IMR-90 (cell line): Measurements from ENCODE around the gene SCAF4. TPM values are rescaled to one million over a fixed set of nuclear protein-coding genes. Genes with fewer than 3 reads are reported as not detected.

ENCODE experiments used
- ATAC-seq: fragments of 200-7000 bp; cut with Tn5 transposase; 2 replicates; pipeline ENCODE4 v1.9.1; 2020; ENCODE audit warnings: low read depth, mild to moderate bottlenecking, moderate library complexity
- BruUV-seq: library from RNA; stranded (reverse); fragments of 400-500 nt; replicated peaks from 2 replicates; lab custom pipeline; 2021; lab: Mats Ljungman, UMichigan
- CTCF ChIA-PET: fragments of 300-600 bp; formaldehyde crosslinking; extraction: SDS; loops from one replicate; lab custom pipeline; 2021; ENCODE audit warnings: antibody characterized with exemption; lab: Yijun Ruan, JAX
- POLR2A ChIA-PET: fragments of 300-600 bp; sonication (Branson Sonifier 250); formaldehyde crosslinking; loops from one replicate; lab custom pipeline; 2022; ENCODE audit warnings: antibody characterized with exemption; ENCODE audit not compliant: unreplicated experiment; lab: Charles Lee
- DNase-seq: peaks from one replicate; pipeline ENCODE4 v3.0.0; 2013
- H2AFZ ChIP-seq: replicated peaks from 2 replicates; pipeline ENCODE3; 2013; ENCODE audit warnings: low read length, mild to moderate bottlenecking; ENCODE audit not compliant: poor library complexity
- H2AK5ac ChIP-seq: 2 replicates; pipeline ENCODE4 v1.6.1; 2013; ENCODE audit warnings: low read depth, low read length, inconsistent platforms
- H2AK9ac ChIP-seq: replicated peaks from 2 replicates; pipeline ENCODE3; 2013; ENCODE audit warnings: mild to moderate bottlenecking, low read depth, low read length, moderate library complexity; ENCODE audit not compliant: poor library complexity
- H2BK120ac ChIP-seq: 2 replicates; pipeline ENCODE4 v1.6.1; 2013; ENCODE audit warnings: low read depth, low read length, inconsistent platforms
- H2BK15ac ChIP-seq: 3 replicates; pipeline ENCODE4 v1.6.1; 2013; ENCODE audit warnings: low read depth, low read length, inconsistent platforms
- H2BK20ac ChIP-seq: 2 replicates; pipeline ENCODE4 v1.6.1; 2013; ENCODE audit warnings: low read depth, mild to moderate bottlenecking, inconsistent platforms, low read length, moderate library complexity
- H2BK5ac ChIP-seq: 2 replicates; pipeline ENCODE4 v1.6.1; 2013; ENCODE audit warnings: mild to moderate bottlenecking, low read depth, low read length, inconsistent platforms; ENCODE audit not compliant: poor library complexity, severe bottlenecking
- H3K14ac ChIP-seq: replicated peaks from 2 replicates; pipeline ENCODE4 v1.6.1; 2013; ENCODE audit warnings: low read depth, low read length, inconsistent platforms
- H3K18ac ChIP-seq: 2 replicates; pipeline ENCODE4 v1.6.1; 2013; ENCODE audit warnings: low read depth, low read length, control low read depth
- H3K23ac ChIP-seq: 2 replicates; pipeline ENCODE4 v1.6.1; 2013; ENCODE audit warnings: low read depth, low read length, inconsistent platforms
- H3K27ac ChIP-seq: 2 replicates; pipeline ENCODE4 v1.5.1; 2013; ENCODE audit warnings: mild to moderate bottlenecking, control low read depth, low read length; ENCODE audit not compliant: insufficient read depth
- H3K27me3 ChIP-seq: 2 replicates; pipeline ENCODE4 v1.6.1; 2013; ENCODE audit warnings: low read length; ENCODE audit not compliant: control insufficient read depth, insufficient read depth
- H3K36me3 ChIP-seq: 2 replicates; pipeline ENCODE4 v1.6.1; 2013; ENCODE audit warnings: low read length, mixed read lengths; ENCODE audit not compliant: control insufficient read depth, insufficient read depth
- H3K4ac ChIP-seq: 2 replicates; pipeline ENCODE4 v1.6.1; 2013; ENCODE audit warnings: low read depth, low read length, inconsistent platforms
- H3K4me1 ChIP-seq: 2 replicates; pipeline ENCODE4 v1.6.1; 2013; ENCODE audit warnings: low read length, mixed read lengths; ENCODE audit not compliant: control insufficient read depth, insufficient read depth
- H3K4me2 ChIP-seq: 2 replicates; pipeline ENCODE4 v1.6.1; 2013; ENCODE audit warnings: low read depth, mild to moderate bottlenecking, control low read depth, low read length, moderate library complexity
- H3K4me3 ChIP-seq: 2 replicates; pipeline ENCODE4 v1.5.1; 2013; ENCODE audit warnings: low read depth, mild to moderate bottlenecking, control low read depth, low read length, moderate library complexity; ENCODE audit not compliant: insufficient read depth
- H3K56ac ChIP-seq: 2 replicates; pipeline ENCODE4 v1.6.1; 2013; ENCODE audit warnings: low read length, inconsistent platforms; ENCODE audit not compliant: insufficient read depth; ENCODE audit errors: extremely low read depth
- H3K79me1 ChIP-seq, 2 experiments: 2 replicates each; pipeline ENCODE4 v1.6.1; 2013; ENCODE audit warnings: low read length in 2 of 2, inconsistent platforms in 1 of 2, low read depth in 1 of 2
- H3K9ac ChIP-seq: 2 replicates; pipeline ENCODE4 v1.6.1; 2013; ENCODE audit warnings: low read depth, low read length, control low read depth
- H3K9me1 ChIP-seq: 2 replicates; pipeline ENCODE4 v1.6.1; 2013; ENCODE audit warnings: low read length, inconsistent platforms; ENCODE audit not compliant: insufficient read depth
- H3K9me3 ChIP-seq: 2 replicates; pipeline ENCODE4 v1.6.1; 2013; ENCODE audit warnings: low read length; ENCODE audit not compliant: control insufficient read depth, insufficient read depth
- H4K20me1 ChIP-seq: 2 replicates; pipeline ENCODE4 v1.6.1; 2013; ENCODE audit warnings: low read length, inconsistent platforms; ENCODE audit not compliant: insufficient read depth
- H4K5ac ChIP-seq: 2 replicates; pipeline ENCODE4 v1.6.1; 2013; ENCODE audit warnings: mild to moderate bottlenecking, low read depth, low read length, control low read depth
- H4K8ac ChIP-seq, 2 experiments: 2 replicates each; pipeline ENCODE4 v1.6.1; 2013; ENCODE audit warnings: low read depth in 2 of 2, low read length in 2 of 2, control low read depth in 1 of 2, inconsistent platforms in 1 of 2
- H4K91ac ChIP-seq: 2 replicates; pipeline ENCODE4 v1.6.1; 2013; ENCODE audit warnings: low read depth, low read length, inconsistent platforms; ENCODE audit not compliant: insufficient read depth
- BHLHE40 ChIP-seq: fragments of 150-350 bp; IDR thresholded peaks from 2 replicates; pipeline ENCODE4 v1.6.1; 2016; ENCODE audit warnings: mild to moderate bottlenecking, low read depth, low read length
- CEBPB ChIP-seq: IDR thresholded peaks from 2 replicates; pipeline ENCODE4 v1.6.1; 2012; ENCODE audit warnings: low read depth, low read length, improper control_type of control experiment
- CHD1 ChIP-seq: IDR thresholded peaks from 2 replicates; pipeline ENCODE4 v1.6.1; 2012; ENCODE audit warnings: low read depth, low read length, improper control_type of control experiment
- FOS ChIP-seq: fragments of 150-350 bp; IDR thresholded peaks from 2 replicates; pipeline ENCODE4 v1.6.1; 2016; ENCODE audit warnings: low read depth, low read length
- MAFK ChIP-seq: IDR thresholded peaks from 2 replicates; pipeline ENCODE4 v1.6.1; 2012; ENCODE audit warnings: low read depth, low read length, improper control_type of control experiment
- MAZ ChIP-seq: IDR thresholded peaks from 2 replicates; pipeline ENCODE4 v1.6.1; 2012; ENCODE audit warnings: low read depth, mild to moderate bottlenecking, low read length, improper control_type of control experiment, moderate library complexity, borderline replicate concordance
- MXI1 ChIP-seq: IDR thresholded peaks from 2 replicates; pipeline ENCODE4 v1.6.1; 2012; ENCODE audit warnings: low read depth, mild to moderate bottlenecking, low read length, moderate library complexity, borderline replicate concordance
- NFE2L2 ChIP-seq: fragments of 150-350 bp; IDR thresholded peaks from 2 replicates; pipeline ENCODE4 v1.6.1; 2016; ENCODE audit warnings: low read depth, mild to moderate bottlenecking, low read length
- POLR2A ChIP-seq: IDR thresholded peaks from 2 replicates; pipeline ENCODE4 v1.6.1; 2012; ENCODE audit warnings: mild to moderate bottlenecking, low read depth, low read length
- RAD21 ChIP-seq: IDR thresholded peaks from 2 replicates; pipeline ENCODE4 v1.6.1; 2012; ENCODE audit warnings: low read length, improper control_type of control experiment
- RCOR1 ChIP-seq: IDR thresholded peaks from 2 replicates; pipeline ENCODE4 v1.6.1; 2012; ENCODE audit warnings: mild to moderate bottlenecking, low read length, improper control_type of control experiment; ENCODE audit not compliant: insufficient replicate concordance
- RFX5 ChIP-seq: IDR thresholded peaks from 2 replicates; pipeline ENCODE4 v1.8.0; 2012; ENCODE audit warnings: low read depth, mild to moderate bottlenecking, low read length, moderate library complexity
- SMC3 ChIP-seq: fragments of 150-350 bp; IDR thresholded peaks from 2 replicates; pipeline ENCODE4 v1.6.1; 2016; ENCODE audit warnings: low read depth, mild to moderate bottlenecking, antibody characterized with exemption, low read length, moderate library complexity
- WGBS, 2 experiments: methylation state at CpG; one replicate each; pipeline versions ENCODE4 v1.1.5 to v1.1.7; 2013; ENCODE audit warnings: missing lambda C conversion rate in 2 of 2; ENCODE audit not compliant: insufficient read length in 1 of 2; ENCODE audit errors: extremely low coverage in 2 of 2; 5-methylcytosine and 5-hydroxymethylcytosine counted together
- dilution Hi-C: fragments of 300-500 bp; cut with HindIII; formaldehyde crosslinking; loops from one replicate; pipeline ENCODE4 v1.14.3; 2018; ENCODE audit warnings: low sequenced_read_pairs; ENCODE audit not compliant: unreplicated experiment
- in situ Hi-C: fragments of 300-500 bp; cut with MboI; formaldehyde crosslinking; loops from 3 replicates; pipeline ENCODE4 v1.14.3; 2019; ENCODE audit warnings: low sequenced_read_pairs, inconsistent platforms, mixed read lengths
- intact Hi-C: fragments of 100-400 bp; cut with micrococcal nuclease; formaldehyde crosslinking; loops from 2 replicates; pipeline ENCODE4 v1.10.0; 2022
- polyA plus RNA-seq, 3 experiments: library from polyadenylated mRNA; depleted of rRNA; stranded (reverse); fragments of >200 nt; gene quantifications; 2 replicates each; pipeline ENCODE4 v1.2.3, GENCODE V29; 2012; ENCODE audit warnings: low replicate concordance in 1 of 3
- total RNA-seq: library from RNA; depleted of rRNA; stranded (reverse); fragments of >200 nt; gene quantifications from 2 replicates; pipeline ENCODE4 v1.2.3, GENCODE V29; 2012
- TF ChIP-seq, protein P1 (sequence below): fragments of 150-350 bp; IDR thresholded peaks from 2 replicates; pipeline ENCODE4 v1.6.1; 2017; ENCODE audit warnings: mild to moderate bottlenecking, antibody characterized with exemption, low read length, low read depth
- TF ChIP-seq, protein P2 (sequence below): fragments of 150-350 bp; IDR thresholded peaks from 2 replicates; pipeline ENCODE4 v1.6.1; 2016; ENCODE audit warnings: low read depth, mild to moderate bottlenecking, low read length, moderate library complexity, borderline replicate concordance
- TF ChIP-seq, protein P3 (sequence below): conservative IDR thresholded peaks from 2 replicates; pipeline ENCODE4 v1.5.1; 2012; ENCODE audit warnings: mild to moderate bottlenecking, low read depth, low read length, improper control_type of control experiment

The SCAF4 gene
- total and polyA plus RNA-seq, 2 of the 4 experiments (the other 2 are of a cell fraction): 2.7 to 12.1 TPM

DNA sequence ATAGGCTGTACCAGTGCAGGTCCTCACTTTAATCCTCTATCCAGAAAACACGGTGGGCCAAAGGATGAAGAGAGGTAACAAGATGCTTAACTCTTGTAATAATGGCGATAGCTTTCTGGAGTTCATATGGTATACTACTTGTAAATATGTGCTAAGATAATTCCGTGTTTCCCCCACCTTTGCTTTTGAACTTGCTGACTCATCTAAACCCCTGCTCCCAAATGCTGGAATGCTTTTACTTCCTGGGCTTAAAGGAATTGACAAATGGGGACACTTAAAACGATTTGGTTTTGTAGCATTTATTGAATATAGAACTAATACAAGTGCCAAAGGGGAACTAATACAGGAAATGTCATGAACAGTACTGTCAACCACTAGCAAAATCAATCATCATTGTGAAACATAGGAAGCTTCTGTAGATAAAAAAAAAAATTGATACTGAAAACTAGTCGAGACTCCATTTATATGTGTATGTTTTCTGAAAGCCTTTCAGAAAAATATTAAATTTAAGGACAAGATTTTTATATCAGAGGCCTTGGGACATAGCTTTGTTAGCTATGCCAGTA lies 65.4 kb downstream of the SCAF4 start:
- CTCF ChIA-PET: no interaction called here
- no peak for TF ChIP-seq CEBPB
- no peak for TF ChIP-seq CHD1
- no peak for TF ChIP-seq POLR2A
- TF ChIP-seq, protein P1, sequence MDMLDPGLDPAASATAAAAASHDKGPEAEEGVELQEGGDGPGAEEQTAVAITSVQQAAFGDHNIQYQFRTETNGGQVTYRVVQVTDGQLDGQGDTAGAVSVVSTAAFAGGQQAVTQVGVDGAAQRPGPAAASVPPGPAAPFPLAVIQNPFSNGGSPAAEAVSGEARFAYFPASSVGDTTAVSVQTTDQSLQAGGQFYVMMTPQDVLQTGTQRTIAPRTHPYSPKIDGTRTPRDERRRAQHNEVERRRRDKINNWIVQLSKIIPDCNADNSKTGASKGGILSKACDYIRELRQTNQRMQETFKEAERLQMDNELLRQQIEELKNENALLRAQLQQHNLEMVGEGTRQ: no peak
- peak; percentile 87 for TF ChIP-seq MAFK
- TF ChIP-seq, protein P2, sequence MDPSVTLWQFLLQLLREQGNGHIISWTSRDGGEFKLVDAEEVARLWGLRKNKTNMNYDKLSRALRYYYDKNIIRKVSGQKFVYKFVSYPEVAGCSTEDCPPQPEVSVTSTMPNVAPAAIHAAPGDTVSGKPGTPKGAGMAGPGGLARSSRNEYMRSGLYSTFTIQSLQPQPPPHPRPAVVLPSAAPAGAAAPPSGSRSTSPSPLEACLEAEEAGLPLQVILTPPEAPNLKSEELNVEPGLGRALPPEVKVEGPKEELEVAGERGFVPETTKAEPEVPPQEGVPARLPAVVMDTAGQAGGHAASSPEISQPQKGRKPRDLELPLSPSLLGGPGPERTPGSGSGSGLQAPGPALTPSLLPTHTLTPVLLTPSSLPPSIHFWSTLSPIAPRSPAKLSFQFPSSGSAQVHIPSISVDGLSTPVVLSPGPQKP: no peak
- no peak for TF ChIP-seq RAD21
- TF ChIP-seq NFE2L2: 0 out of 2 replicates have a peak, but pooled peaks have one; percentile 18
- TF ChIP-seq MAZ: no peak
- TF ChIP-seq MXI1: no peak
- TF ChIP-seq RCOR1: no peak
- no peak for TF ChIP-seq BHLHE40
- no peak for TF ChIP-seq SMC3
- no peak for TF ChIP-seq FOS
- no peak for TF ChIP-seq RFX5
- TF ChIP-seq, protein P3, sequence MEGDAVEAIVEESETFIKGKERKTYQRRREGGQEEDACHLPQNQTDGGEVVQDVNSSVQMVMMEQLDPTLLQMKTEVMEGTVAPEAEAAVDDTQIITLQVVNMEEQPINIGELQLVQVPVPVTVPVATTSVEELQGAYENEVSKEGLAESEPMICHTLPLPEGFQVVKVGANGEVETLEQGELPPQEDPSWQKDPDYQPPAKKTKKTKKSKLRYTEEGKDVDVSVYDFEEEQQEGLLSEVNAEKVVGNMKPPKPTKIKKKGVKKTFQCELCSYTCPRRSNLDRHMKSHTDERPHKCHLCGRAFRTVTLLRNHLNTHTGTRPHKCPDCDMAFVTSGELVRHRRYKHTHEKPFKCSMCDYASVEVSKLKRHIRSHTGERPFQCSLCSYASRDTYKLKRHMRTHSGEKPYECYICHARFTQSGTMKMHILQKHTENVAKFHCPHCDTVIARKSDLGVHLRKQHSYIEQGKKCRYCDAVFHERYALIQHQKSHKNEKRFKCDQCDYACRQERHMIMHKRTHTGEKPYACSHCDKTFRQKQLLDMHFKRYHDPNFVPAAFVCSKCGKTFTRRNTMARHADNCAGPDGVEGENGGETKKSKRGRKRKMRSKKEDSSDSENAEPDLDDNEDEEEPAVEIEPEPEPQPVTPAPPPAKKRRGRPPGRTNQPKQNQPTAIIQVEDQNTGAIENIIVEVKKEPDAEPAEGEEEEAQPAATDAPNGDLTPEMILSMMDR: no peak
- no peak overlapping the region for H3K4me3 ChIP-seq
- dilution Hi-C loops (no loop called here), intact Hi-C loops (loop anchor here (5.0 kb wide), 1 partner anchor 56 kb away; no protein-coding TSS in a partner anchor), in situ Hi-C loops (no loop called here)
- no peak overlapping the region for H2BK5ac ChIP-seq
- DNase-seq: no peak
- H4K8ac ChIP-seq: no peak overlapping the region
- H3K4me1 ChIP-seq: peaks cover 5% of the 10 kb centered on the region
- H3K23ac ChIP-seq: no peak overlapping the region
- H3K27ac ChIP-seq: no peak overlapping the region
- H3K79me1 ChIP-seq: peaks cover 16 to 50% of the 10 kb centered on the region in 2 experiments
- no peaks in the 10 kb centered on the region for H3K27me3 ChIP-seq
- no peak overlapping the region for H2BK15ac ChIP-seq
- H4K91ac ChIP-seq: no peak overlapping the region
- no peak overlapping the region for H3K4ac ChIP-seq
- no peak overlapping the region for H3K18ac ChIP-seq
- no peak overlapping the region for H2AFZ ChIP-seq
- H2AK5ac ChIP-seq: no peak overlapping the region
- WGBS, 2 experiments: no CpG with 5 or more reads among the region's 5 CpGs
- H2BK20ac ChIP-seq: no peak overlapping the region
- BruUV-seq: no TSS peak
- H3K9ac ChIP-seq: no peak overlapping the region
- no peak overlapping the region for H3K14ac ChIP-seq
- no peak overlapping the region for H3K56ac ChIP-seq
- H3K36me3 ChIP-seq: peaks cover 30% of the 10 kb centered on the region
- H4K20me1 ChIP-seq: peaks cover 29% of the 10 kb centered on the region
- H2AK9ac ChIP-seq: no peak overlapping the region
- H3K9me1 ChIP-seq: peaks cover 7% of the 10 kb centered on the region
- POLR2A ChIA-PET: no interaction called here
- H3K4me2 ChIP-seq: no peak overlapping the region
- H3K9me3 ChIP-seq: no peaks in the 10 kb centered on the region
- H4K5ac ChIP-seq: no peak overlapping the region
- no peak for ATAC-seq
- no peak overlapping the region for H2BK120ac ChIP-seq
